Esophagus muscularis mucosa (tissue), 4 donors: ENCODE results near the gene TMEM225B.

Source experiments
- EP300 ChIP-seq: sonication (generic); formaldehyde crosslinking; IDR thresholded peaks from one replicate; pipeline ENCODE4 v1.6.1; 2017; ENCODE audit warnings: antibody characterized with exemption
- POLR2A ChIP-seq: fragments of 450-650 bp; IDR thresholded peaks from one replicate; pipeline ENCODE4 v1.6.1; 2017; ENCODE audit warnings: antibody characterized with exemption, moderate library complexity, mild to moderate bottlenecking, low read depth
- TF ChIP-seq, protein P1 (sequence below), 3 experiments: fragments of 200-600 bp in 2 of 3; fragments of 450-650 bp in 1 of 3; sonication (generic) in 2 of 3; IDR thresholded peaks; one replicate each; pipeline ENCODE4 v1.5.1; 2017 to 2019; ENCODE audit warnings: antibody characterized with exemption in 3 of 3, mild to moderate bottlenecking in 2 of 3, moderate library complexity in 1 of 3

DNA sequence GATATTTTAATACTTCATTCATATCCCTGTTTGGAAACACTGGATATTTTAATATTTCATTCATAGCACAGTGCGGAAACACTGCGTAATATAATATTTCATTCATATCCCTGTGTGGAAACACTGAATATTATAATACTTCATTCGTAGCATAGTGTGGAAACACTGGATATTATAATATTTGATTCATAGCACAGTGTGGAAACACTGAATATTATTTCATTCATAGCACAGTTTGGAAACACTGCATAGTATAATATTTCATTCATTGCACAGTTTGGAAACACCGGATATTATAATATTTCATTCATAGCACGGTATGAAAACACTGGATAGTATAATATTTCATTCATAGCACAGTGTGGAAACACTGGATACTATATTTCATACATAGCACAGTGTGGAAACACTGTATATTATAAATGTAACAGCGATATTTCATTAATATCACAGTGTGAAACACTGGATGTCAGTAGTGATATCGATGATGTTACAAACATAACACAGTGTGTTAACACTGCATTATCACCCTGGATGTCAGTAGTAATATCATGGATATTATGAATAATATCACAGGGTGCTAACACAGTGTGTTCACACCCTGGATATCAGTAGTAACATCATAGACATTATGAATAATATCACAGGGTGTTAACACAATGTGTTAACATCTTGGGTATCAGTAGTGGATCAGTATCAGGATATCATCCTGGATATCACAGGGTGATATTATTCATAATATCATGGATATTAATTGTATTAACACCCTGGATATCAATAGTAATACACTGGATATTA is 2.9 kb upstream of the TMEM225B start:
- TF ChIP-seq POLR2A (no peak), EP300 (no peak)
- TF ChIP-seq, protein P1, sequence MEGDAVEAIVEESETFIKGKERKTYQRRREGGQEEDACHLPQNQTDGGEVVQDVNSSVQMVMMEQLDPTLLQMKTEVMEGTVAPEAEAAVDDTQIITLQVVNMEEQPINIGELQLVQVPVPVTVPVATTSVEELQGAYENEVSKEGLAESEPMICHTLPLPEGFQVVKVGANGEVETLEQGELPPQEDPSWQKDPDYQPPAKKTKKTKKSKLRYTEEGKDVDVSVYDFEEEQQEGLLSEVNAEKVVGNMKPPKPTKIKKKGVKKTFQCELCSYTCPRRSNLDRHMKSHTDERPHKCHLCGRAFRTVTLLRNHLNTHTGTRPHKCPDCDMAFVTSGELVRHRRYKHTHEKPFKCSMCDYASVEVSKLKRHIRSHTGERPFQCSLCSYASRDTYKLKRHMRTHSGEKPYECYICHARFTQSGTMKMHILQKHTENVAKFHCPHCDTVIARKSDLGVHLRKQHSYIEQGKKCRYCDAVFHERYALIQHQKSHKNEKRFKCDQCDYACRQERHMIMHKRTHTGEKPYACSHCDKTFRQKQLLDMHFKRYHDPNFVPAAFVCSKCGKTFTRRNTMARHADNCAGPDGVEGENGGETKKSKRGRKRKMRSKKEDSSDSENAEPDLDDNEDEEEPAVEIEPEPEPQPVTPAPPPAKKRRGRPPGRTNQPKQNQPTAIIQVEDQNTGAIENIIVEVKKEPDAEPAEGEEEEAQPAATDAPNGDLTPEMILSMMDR (IDR thresholded peaks at IDR 0.05): no peak
